NCI-H128 (cell line): Measurements from ENCODE around the gene CNIH3.

Experiments used
- DNase-seq: peaks from one replicate; lab custom pipeline; 2025; ENCODE audit not compliant: unreplicated experiment; lab: John Stamatoyannopoulos, UW

CNIH3 gene

DNA sequence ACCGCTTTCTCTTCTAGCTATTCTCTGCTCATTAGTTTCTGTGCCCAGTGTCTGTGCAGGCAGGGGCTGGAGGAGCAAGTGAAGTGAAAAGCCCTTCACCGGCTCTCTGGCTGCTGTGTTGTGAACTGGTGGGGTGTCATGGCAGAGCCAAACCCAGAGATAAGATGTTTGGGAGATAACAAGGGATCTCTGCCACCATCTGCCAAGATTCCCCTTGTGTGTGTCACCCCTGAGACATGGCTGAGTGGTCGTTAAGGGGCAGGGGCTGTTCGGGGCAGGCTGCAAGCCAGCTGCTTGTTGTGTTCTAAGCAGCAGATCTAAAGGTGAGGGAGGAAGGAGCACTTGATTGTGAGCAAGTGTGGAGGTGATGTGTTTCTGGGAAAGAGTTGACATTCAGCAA is 24.5 kb downstream of the CNIH3 start:
- DNase-seq: no peak

DNA sequence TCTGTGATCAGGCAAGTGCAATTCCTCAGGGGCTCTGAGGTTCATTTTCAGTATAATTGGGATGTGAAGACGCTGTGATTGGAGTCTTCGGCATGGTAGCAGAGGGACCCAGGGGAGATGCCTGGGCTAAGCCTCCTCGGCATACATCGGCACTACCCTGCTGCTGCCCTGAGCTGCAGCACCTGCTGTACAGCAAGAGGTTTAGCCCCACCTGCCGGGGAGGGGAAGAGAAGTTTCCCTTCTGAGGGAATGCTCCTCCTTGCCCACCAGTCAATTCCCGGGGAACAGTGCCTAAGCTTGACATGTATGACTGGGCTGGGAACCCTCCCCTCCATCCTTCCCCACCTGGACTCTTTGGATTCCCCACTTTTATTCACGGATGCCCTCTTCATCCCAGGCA is 24.9 kb downstream of the CNIH3 start:
- no peak for DNase-seq

DNA sequence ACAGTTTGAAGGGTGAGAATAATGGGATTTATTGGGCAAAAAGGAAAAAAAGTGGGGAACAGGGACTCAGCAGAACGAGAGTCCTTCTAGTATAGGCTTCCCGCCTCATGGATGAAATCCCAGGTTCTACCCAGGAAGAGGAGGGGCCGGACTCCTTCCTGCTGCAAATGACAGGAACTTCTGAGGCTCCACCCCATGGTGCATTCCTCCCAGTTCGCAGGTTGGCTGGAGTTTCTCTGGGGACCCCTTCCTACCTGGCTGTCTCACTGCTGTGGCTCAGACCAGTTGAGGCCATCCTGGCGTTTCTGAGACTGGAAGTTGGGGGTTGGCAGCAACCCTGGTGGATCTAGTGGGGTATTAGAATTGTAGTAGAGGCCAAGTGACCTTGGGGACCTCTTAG is 27.5 kb downstream of the CNIH3 start:
- DNase-seq: no peak

DNA sequence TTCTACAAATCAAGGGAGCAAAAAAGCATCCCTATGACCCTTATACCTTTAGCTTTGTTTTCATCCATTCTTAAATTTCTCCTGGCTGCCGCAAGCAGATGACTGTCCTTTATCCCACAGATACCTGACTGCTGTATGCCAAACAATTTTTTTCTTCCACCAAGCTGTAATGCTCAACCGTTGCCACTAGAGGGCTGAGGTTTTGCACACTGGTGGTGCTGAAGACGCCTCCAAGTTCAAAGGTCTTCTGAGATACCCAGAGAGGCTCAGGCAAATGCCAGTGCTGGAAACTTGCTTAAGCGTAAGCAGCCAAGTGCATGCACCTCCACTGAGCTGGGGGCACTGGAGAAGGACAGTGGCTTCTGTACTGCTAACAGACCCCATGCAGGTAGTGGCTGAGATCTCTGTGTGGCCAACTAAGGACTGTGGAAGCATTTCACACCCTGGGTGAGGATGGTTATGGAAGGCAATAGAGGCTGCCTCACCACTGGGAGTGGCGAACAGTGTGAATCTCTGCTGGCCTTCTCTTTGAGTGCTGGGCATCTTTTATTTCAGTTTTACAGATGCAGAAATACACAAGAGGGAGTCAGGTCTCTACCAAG is 28.5 kb downstream of the CNIH3 start:
- peak; percentile 44 for DNase-seq

DNA sequence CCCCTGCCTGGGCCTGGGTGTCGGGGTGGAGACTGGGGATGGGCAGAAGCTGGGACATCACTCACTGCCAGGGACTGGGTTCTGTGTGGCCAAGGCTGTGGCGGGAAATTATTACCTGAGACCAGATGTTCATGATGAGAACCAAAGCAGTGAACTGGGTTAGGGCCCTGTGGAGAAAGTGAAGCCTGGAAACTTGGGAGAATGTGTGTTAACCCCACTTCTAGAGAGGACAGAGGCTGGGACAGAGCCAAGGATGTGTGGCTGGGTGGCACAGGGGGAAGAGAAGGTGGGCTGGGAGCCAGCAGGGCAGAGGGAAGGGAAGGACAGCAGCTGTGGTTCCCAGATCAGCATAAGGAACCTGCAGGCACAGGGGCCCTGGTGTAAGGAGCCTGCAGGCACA is 31.3 kb downstream of the CNIH3 start:
- no peak for DNase-seq

DNA sequence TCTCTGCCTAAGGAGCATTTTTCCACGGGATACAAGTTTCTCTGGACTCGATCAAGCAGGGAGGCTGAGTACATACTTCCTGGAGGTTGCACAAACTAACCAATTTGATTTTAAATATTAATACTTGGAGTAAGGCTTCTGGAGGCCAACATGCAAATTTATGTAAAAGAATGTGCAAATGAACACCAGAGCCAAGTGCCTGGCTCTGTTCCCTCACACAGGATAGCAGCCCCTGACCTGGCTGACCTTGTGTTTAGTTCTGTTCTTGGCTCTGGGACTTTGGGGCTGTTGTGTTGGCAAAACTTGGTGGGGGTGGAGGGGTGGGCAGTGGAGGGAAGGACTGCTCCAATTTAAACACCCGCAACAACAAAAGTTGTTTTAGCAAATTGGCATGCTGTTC is 34.2 kb downstream of the CNIH3 start:
- DNase-seq: no peak

DNA sequence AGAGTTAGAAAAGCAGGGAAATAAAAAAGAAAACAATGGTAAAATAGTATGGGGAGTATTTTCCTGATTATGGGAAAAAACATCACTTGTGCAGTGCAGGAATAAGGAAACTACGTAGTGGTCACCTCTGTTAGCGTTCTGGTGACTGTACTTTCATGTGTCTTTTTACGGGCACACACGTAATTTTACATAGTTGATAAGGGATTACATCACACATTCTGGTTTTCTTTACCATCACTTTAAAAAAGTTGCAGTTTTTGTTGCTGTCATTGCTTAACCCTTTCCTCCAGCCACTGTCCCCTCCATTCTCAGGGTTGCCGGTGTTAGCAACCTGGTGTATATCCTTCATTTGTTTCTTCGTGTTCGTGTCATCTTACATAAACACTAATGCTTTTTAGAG is 35.1 kb downstream of the CNIH3 start:
- no peak for DNase-seq

DNA sequence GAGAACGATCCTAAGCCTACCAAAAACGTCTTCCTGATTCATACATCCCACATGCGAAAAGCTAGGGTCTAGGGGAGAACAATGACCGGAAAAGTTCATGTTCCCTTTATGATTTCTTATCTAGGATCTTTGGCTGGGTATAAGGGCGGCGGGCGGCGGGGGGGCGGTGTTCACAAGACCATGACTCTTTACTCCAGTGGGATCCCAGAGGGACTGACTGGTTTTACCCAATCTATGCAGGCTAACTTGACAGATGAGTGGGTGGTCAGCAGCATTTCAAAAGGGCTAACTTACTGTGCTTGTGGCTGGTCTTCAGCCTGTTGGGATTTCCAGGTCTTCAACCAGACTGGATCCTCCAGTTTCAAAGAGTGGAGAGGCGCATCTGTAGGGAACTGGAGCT is 40.3 kb downstream of the CNIH3 start:
- no peak for DNase-seq

DNA sequence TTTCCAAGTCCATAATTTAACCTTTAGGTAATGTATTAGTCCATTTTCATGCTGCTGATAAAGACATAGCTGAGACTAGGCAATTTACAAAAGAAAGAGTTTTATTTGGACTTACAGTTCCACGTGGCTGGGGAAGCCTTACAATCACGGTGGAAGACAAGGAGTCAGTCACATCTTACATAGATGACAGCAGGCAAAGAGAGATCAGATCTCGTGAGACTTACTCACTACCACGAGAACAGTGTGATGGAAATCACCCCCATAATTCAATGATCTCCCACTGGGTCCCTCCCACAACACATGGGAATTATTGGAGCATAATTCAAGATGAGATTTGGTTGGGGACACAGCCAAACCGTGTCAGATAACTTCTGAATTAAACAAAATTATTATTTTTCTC is 44.0 kb downstream of the CNIH3 start:
- no peak for DNase-seq

DNA sequence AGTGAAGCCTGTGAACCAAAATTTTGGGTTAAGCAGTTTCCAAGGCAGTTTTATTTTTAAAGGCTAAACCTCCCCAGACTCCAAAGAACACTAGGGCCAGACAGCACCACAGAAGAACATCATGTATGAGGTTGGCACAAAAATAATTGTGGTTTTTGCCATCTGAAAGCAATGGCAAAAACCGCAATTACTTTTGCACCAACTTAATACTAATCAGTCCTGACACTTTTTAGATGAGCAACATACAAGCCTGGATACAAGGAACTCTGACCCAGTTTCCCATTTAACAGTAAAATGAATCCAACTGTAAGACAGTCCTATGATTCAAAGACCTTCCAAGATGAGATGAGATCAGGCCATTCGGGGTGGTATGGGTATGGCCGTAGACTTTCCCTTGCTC is 46.8 kb downstream of the CNIH3 start:
- no peak for DNase-seq

DNA sequence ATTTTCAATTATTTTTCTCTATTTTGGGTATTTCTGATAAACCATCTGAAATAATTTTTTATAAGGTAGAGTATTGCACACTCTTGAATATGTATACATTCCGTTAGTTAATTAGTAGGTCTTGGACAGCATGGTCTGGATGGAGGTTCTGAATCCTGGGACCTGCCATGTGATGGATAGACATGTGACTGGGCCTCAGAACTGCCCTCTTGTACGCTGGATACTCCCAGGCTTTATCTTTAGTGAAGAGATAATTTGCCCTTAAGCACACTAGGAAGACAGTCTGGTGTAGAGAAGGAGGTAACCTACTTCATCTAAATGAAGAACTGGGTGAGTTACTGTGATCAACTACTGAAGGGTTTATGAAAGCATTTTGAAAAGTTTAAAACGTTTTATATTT is 48.9 kb downstream of the CNIH3 start:
- DNase-seq: no peak

DNA sequence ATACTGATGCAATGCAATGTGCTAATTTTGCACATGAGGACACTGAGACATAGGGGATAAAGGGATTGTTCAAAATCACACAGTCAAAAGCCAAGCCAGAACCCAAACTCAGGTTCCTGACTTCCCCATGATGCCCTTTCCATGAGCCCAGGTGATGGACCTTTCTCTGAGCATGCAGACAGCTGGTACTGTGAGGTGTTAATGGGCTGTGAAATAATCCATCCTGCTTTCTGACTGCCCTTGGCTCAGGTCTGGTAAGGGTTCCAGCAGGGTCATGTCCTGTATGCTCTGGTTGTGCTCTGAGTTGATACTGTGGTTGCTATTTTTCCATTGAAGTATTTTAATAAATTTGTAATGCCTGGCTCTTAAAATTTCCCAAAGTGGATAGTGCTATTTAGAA is 50.0 kb downstream of the CNIH3 start:
- no peak for DNase-seq

DNA sequence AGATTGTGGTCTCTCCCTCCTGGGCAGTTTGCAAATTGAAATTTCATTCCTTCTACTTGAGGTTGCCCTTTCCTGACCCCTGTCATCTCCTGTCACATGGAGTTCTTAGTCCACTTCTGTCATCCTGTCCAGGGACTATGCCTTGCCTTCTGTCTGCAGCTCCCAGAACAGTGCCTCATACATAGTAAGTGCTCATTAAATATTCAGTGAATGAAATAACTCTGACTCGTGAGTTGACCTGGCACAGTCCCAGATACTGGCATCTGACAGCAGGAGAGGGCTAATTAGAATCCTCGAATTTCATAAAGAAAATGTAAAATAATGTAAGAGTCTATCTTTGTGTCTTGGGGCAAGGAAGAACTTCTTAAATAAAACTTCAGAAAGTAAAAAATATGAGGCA is 50.8 kb downstream of the CNIH3 start:
- no peak for DNase-seq

DNA sequence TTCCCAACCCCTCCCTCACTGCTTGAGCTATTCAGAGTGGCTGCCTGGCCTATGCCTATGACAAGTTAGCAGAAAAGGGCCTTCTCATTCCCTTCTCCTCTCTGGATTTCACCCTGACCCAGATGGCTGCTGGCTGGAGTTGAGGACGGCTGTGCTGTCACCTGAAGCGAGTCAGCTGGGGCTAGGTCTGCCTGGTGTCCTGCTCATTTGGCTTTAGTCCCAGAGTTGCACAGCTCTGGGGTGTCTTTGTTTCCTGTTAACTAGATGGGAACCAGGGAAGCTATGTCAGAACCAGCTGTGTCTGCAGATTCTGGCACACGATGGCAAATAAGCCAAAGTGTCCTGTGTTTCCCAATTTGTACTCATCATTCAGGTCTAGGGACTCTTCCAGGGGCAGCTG is 52.9 kb downstream of the CNIH3 start:
- no peak for DNase-seq

DNA sequence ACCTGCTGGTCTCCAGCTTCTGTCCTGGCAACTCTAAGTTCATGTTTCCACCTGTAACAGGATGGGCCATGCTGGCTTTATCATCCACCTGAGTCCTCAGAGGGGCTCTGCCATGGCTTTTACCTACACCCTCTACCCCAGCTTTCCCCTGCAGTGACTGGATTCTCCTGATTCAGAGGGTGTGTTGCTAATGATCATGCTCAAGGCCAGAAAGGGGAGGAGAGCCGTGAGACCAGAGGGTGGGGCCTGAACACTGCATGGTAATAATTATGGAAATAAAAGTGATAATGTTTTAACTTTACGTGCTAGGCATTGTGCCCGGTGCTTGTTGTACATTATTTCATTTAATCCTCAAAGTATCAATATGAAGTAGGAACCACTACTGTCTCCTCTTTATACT is 53.3 kb downstream of the CNIH3 start:
- DNase-seq: no peak

DNA sequence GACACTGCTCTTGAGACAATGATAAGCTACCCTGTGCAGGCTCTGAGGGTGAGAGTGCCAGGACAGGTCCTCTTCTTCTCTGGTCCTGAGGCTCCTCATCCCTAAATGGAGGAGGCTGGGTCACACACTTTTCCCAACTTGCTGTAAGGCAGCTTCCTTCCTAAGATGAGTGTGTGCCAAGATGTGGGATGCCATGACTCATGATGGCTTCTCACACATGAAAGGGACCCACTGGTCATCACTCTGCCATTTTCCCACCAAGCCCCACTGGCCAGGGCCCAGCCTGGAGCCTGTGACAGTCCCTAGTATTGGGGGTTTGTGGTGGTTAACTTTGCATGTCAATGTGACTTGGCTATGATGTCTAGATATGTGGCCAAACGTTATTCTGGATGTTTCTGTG is 54.4 kb downstream of the CNIH3 start:
- no peak for DNase-seq

DNA sequence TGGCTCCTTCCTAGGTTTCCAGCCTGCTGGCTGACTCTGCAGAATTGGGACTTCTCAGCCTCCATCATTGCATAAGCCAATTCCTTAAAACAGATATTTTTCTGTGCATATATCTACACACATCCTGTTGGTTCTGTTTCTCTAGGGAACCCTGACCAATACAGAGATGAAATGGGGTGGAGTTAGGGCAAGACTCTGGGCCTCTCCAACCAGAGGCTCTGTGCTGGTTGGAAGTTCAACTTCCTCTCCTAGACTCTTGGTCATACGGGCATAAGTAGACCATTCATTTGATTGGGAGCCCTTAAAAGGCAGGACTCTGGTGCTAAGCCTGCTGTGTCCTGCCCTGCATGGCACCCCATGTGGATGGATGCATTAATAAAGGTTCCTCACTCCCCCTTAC is 55.0 kb downstream of the CNIH3 start:
- DNase-seq: no peak

DNA sequence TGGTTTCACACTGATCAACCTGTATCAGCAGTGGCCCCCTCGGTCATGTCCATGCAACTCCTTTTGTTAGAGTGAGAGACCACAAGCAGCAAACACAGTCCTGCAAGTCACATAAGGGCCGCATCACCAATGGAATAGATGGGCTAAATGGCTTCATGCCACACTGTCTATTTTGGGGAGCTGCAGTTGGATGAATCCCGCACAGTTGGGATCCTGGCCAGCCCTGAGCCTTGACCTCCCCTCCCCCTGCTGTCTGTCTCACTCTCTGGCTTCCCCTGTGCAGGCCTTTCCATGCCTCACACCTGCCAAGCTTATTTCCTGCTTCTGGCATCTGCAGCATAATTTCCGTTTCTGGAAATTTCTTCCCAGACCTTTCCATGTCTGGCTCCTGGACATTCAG is 57.0 kb downstream of the CNIH3 start:
- no peak for DNase-seq

DNA sequence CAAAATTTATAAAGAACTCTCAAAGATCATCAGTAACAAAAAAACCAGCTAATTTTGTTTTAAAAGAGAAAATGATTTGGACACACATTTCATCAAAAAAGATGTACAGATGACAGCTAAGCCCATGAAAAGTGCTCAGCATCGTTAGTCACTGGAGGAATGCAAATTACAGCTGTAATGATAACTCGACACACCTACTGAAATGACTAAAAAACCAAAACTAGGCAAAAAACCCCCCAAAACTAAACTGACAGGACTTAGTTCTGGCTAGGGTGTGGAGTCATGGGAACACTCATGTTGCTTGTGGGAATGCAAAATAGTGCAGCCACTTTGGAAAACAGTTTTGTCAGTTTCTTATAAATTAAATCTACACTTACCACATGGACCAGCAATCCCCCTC is 59.5 kb downstream of the CNIH3 start:
- DNase-seq: no peak

DNA sequence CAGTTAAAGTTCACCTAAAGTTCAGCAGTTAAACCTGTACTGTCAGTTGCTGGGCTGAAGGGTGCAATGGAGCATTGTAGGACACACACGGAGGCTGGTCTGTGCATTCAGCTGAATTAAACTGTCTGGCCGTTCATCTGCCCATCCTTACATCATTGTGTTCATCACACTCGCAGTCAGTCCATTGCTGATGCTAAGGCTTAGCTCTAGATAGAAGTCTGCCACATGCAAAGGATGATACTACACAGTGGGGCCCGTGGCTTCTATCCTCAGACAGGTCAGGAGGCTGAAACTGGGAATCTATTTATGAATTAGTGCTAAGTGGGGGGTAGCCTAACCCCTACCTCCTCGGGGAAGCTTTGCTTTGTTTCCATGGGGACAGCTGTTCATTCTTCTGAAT is 60.4 kb downstream of the CNIH3 start:
- DNase-seq: no peak

DNA sequence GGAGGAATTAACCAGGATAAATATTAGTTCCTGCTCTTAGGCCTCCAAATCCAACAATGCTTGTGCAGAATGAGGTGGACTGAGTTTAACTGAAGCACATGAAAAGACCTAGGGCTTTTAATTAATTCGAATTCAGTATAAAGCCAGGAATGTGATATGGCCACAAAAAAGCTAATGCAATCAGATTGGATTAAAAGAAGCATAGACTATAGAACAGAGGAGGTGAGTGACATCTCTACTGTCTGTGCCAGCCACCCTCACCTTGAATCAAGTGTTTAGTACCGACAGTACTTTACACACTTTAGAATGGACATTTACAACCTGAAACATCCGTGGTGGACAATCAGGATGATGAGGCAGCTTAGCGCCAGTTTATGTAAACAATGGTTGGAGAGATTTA is 62.1 kb downstream of the CNIH3 start:
- DNase-seq: no peak

DNA sequence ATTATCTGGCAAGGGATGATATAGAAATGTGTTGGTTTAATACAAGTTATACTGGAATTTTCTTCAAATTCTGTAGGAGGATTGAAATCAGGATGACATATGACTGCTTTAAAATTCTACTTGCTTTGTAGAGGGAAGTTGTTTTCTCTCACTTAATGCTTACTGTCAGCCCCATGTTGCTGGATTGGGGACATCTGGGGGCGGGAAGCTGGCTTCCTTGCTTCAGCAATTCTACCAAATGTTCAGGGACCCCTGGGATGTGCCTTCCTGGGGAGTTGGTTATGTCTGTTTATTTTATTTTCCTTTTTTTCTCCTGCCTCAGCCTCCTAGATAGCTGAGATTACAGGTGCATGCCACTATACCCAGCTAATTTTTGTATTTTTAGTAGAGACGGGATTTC is 63.5 kb downstream of the CNIH3 start:
- DNase-seq: no peak

DNA sequence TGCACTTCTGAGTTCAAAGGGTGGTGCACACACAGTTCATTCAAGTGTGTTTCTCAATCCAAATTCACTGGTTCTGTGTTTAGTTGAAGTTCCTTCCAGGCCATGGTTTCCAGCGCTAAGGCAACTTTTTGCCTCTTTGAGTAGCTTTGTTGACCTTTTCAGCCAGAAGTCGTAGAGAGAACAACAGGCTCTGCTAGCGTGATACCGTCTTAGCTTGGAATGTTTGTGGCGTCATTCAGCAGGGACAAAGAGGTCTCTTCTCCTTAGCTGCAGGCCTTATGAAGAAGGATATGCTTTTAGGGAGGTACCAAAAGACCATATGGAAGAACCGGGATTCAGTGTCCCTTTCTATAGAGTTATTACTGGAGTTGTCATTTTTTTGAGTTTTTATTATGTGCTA is 65.7 kb downstream of the CNIH3 start:
- DNase-seq: no peak

DNA sequence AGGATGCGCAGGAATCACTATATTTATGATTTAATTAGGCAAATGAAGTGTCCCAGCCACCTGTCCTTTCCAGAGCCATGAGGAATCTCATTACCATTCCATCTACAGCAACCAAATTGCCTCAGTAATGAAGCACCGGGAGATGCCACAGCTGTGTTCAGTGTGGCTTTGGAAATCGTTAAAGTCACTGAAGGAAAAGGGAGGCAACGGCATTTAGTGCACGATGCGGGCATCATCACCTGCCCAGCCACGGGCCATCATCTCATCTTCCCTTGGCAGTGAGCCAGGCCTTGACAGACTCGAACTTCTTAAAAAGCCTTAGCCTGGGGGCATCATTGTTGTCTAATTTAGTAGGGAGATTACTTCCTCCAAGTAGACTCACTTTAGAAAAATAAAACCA is 67.8 kb downstream of the CNIH3 start:
- DNase-seq: no peak
